PC-9 (cell line): Measurements from ENCODE around the gene STXBP3. TPM values are rescaled to one million over a fixed set of nuclear protein-coding genes. Genes with fewer than 3 reads are reported as not detected.
"Not testable (repeated sequence)": the region's sequence is repeated elsewhere in the genome, so short reads cannot be mapped to it uniquely, and the experiment has no call there.

ENCODE experiments used
- BruUV-seq: library from RNA; stranded (reverse); fragments of 400-500 nt; replicated peaks from 2 replicates; lab custom pipeline; 2021; lab: Mats Ljungman, UMichigan
- CTCF ChIA-PET: fragments of 300-600 bp; sonication (Branson Sonifier 250); formaldehyde crosslinking; loops from one replicate; lab custom pipeline; 2022; ENCODE audit warnings: antibody characterized with exemption; lab: Charles Lee
- POLR2A ChIA-PET: fragments of 300-600 bp; sonication (Branson Sonifier 250); formaldehyde crosslinking; loops from one replicate; lab custom pipeline; 2022; ENCODE audit warnings: antibody characterized with exemption; ENCODE audit not compliant: unreplicated experiment; lab: Charles Lee
- DNase-seq, 2 experiments: peaks; one replicate each; pipeline versions ENCODE4 v3.0.0 to v3.0.0-alpha.2; 2015 to 2022; ENCODE audit warnings: mixed read lengths in 1 of 2
- H2AFZ ChIP-seq: fragments of 200-600 bp; sonication (generic); 2 replicates; pipeline ENCODE4 v1.8.1; 2017; ENCODE audit warnings: antibody characterized with exemption
- H3F3A ChIP-seq: fragments of 200-600 bp; sonication (generic); 2 replicates; pipeline ENCODE4 v1.8.1; 2017; ENCODE audit warnings: antibody characterized with exemption, mild to moderate bottlenecking, low read depth; ENCODE audit not compliant: insufficient read depth
- H3K27ac ChIP-seq: fragments of 200-600 bp; sonication (generic); 2 replicates; pipeline ENCODE4 v1.6.1; 2016; ENCODE audit warnings: mixed run types
- H3K27me3 ChIP-seq: fragments of 200-600 bp; sonication (generic); 2 replicates; pipeline ENCODE4 v1.6.1; 2016; ENCODE audit warnings: low read depth, mixed run types; ENCODE audit not compliant: insufficient read depth
- H3K36me3 ChIP-seq: fragments of 200-600 bp; sonication (generic); 2 replicates; pipeline ENCODE4 v1.6.1; 2016; ENCODE audit warnings: low read depth, mixed run types
- H3K4me1 ChIP-seq: fragments of 200-600 bp; sonication (generic); replicated peaks from 2 replicates; pipeline ENCODE4 v1.6.1; 2016; ENCODE audit warnings: mixed run types; ENCODE audit not compliant: insufficient read depth
- H3K4me2 ChIP-seq: fragments of 200-600 bp; sonication (generic); 2 replicates; pipeline ENCODE4 v1.6.1; 2017; ENCODE audit warnings: mixed run types
- H3K4me3 ChIP-seq: fragments of 200-600 bp; sonication (generic); 2 replicates; pipeline ENCODE4 v1.6.1; 2016; ENCODE audit warnings: mixed run types
- H3K79me2 ChIP-seq: fragments of 200-600 bp; sonication (generic); 2 replicates; pipeline ENCODE4 v1.6.1; 2017; ENCODE audit warnings: low read depth, mixed run types
- H3K9me2 ChIP-seq: fragments of 200-600 bp; sonication (generic); 2 replicates; pipeline ENCODE4 v1.8.1; 2017; ENCODE audit warnings: mild to moderate bottlenecking; ENCODE audit not compliant: insufficient read depth
- H3K9me3 ChIP-seq: fragments of 200-600 bp; sonication (generic); 2 replicates; pipeline ENCODE4 v1.8.1; 2016; ENCODE audit warnings: low read depth; ENCODE audit not compliant: insufficient read depth
- H4K20me1 ChIP-seq: fragments of 200-600 bp; sonication (generic); 2 replicates; pipeline ENCODE4 v1.8.1; 2017; ENCODE audit not compliant: insufficient read depth
- EZH2 ChIP-seq: fragments of 200-600 bp; sonication (generic); IDR thresholded peaks from 2 replicates; pipeline ENCODE4 v1.8.0; 2017; ENCODE audit warnings: antibody characterized with exemption, low read depth
- intact Hi-C: fragments of 100-400 bp; cut with micrococcal nuclease; formaldehyde crosslinking; loops from one replicate; pipeline ENCODE4 v1.10.0; 2022; ENCODE audit not compliant: unreplicated experiment
- total RNA-seq: library from RNA; stranded (reverse); gene quantifications from 2 replicates; pipeline ENCODE4 v1.2.3, GENCODE V29; 2021
- TF ChIP-seq, protein P1 (sequence below): fragments of 200-600 bp; sonication (generic); conservative IDR thresholded peaks from 2 replicates; pipeline ENCODE4 v1.6.1; 2017; ENCODE audit warnings: mixed run types, antibody characterized with exemption, mild to moderate bottlenecking, moderate library complexity

The STXBP3 gene
- total RNA-seq, 1 experiment from 2014 or later = 37.0 TPM

- intact Hi-C loops = no loop called here
- ChIA-PET CTCF (no interaction called here), POLR2A (no interaction called here)
- Histone ChIP-seq H4K20me1 (no peaks in the 10 kb centered on the region), H3K4me1 (no peaks in the 10 kb centered on the region), H2AFZ (no peak overlapping the region), H3K4me2 (no peak overlapping the region), H3F3A (no peaks in the 10 kb centered on the region), H3K27me3 (no peaks in the 10 kb centered on the region), H3K36me3 (peaks cover 61% of the 10 kb centered on the region), H3K9me3 (peaks cover 19% of the 10 kb centered on the region), H3K79me2 (no peaks in the 10 kb centered on the region), H3K9me2 (no peaks in the 10 kb centered on the region; the same call in 1 of the 2 replicates), H3K4me3 (no peak overlapping the region), H3K27ac (no peak overlapping the region)
- BruUV-seq = no TSS peak
- DNase-seq = no peak
- TF ChIP-seq, protein P1, sequence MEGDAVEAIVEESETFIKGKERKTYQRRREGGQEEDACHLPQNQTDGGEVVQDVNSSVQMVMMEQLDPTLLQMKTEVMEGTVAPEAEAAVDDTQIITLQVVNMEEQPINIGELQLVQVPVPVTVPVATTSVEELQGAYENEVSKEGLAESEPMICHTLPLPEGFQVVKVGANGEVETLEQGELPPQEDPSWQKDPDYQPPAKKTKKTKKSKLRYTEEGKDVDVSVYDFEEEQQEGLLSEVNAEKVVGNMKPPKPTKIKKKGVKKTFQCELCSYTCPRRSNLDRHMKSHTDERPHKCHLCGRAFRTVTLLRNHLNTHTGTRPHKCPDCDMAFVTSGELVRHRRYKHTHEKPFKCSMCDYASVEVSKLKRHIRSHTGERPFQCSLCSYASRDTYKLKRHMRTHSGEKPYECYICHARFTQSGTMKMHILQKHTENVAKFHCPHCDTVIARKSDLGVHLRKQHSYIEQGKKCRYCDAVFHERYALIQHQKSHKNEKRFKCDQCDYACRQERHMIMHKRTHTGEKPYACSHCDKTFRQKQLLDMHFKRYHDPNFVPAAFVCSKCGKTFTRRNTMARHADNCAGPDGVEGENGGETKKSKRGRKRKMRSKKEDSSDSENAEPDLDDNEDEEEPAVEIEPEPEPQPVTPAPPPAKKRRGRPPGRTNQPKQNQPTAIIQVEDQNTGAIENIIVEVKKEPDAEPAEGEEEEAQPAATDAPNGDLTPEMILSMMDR = no peak
- no peak for TF ChIP-seq EZH2
Observed at GRCh38 chr1:108780937-108781574, 34.6 kb downstream of the STXBP3 start.

- H3K4me1 ChIP-seq, POLR2A ChIA-PET, H2AFZ ChIP-seq, H4K20me1 ChIP-seq, DNase-seq, CTCF ChIA-PET, BruUV-seq, H3K27me3 ChIP-seq, H3K9me2 ChIP-seq, H3K4me3 ChIP-seq, H3K4me2 ChIP-seq, H3K27ac ChIP-seq, intact Hi-C loops, H3K79me2 ChIP-seq, H3F3A ChIP-seq: not testable (repeated sequence)
- H3K36me3 ChIP-seq = peaks cover 62% of the 10 kb centered on the region
- H3K9me3 ChIP-seq = peaks cover 24% of the 10 kb centered on the region
Observed at GRCh38 chr1:108781575-108781944, 35.1 kb downstream of the STXBP3 start.

- Histone ChIP-seq H3K27ac (no peak overlapping the region), H3K4me1 (no peaks in the 10 kb centered on the region), H3K27me3 (no peaks in the 10 kb centered on the region), H4K20me1 (no peaks in the 10 kb centered on the region), H2AFZ (no peak overlapping the region), H3K79me2 (no peaks in the 10 kb centered on the region), H3K36me3 (peaks cover 49% of the 10 kb centered on the region), H3K9me2 (no peaks in the 10 kb centered on the region; the same call in 1 of the 2 replicates), H3K4me2 (no peak overlapping the region), H3K4me3 (no peak overlapping the region), H3K9me3 (peaks cover 25% of the 10 kb centered on the region), H3F3A (0 out of 2 replicates have a peak, but pooled peaks cover 8% of the 10 kb centered on the region)
- DNase-seq = peak in 1 of 2 experiments; percentile 28
- BruUV-seq = no TSS peak
- TF ChIP-seq EZH2 = no peak
- TF ChIP-seq, protein P1 = no peak
- POLR2A ChIA-PET = no interaction called here
- intact Hi-C loops = no loop called here
- CTCF ChIA-PET = no interaction called here
Observed at GRCh38 chr1:108785264-108785663, 38.8 kb downstream of the STXBP3 start.
